ENCODE measurements around the gene THG1L.

DNA sequence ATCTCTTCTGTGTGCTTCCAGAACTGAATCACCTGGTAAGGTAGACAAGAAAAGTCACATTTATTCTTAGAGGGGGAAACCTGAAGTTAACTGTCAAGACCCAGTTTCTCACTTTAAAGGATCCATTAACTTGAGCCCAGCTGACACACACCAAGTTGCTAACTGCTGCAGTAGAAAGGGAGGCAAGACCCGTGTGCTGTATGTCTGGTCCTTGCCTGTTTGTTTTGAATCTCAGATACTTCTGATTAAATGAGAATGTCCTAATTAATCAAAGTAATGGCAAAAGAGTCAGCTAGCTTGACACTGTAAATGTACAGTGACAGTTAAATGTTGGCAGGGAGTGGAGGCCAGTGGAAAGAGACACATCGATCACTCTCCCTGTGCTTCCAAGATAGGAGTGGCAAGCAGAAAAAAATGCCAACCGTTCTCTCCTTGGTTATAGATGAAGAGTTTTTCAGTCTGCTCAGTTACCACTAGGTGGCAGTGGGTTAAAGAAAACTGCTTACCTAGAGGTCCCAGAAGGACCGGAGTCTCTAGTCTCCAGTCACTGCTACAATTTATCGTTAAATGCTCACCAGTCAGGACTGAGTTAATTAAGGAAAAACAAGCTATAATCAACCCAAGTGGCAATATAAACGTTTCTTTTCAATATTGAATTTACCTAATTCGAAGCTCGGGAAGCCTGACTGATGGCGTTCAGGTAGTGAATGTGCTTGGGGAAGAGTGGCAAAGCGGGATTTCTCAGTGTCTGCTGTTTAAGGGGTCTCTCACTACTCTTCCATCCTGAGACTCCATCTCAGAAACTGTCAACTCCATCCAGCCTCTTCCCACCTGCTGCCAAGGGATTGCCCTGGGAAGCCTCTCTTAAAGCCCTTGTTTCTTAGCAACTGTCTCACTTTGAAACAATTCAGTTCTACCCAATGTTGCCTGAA is 30.7 kb downstream of the THG1L start:
- no peak for TF ChIP-seq EP300 (IDR thresholded peaks at IDR 0.05)
- TF ChIP-seq, protein P1, sequence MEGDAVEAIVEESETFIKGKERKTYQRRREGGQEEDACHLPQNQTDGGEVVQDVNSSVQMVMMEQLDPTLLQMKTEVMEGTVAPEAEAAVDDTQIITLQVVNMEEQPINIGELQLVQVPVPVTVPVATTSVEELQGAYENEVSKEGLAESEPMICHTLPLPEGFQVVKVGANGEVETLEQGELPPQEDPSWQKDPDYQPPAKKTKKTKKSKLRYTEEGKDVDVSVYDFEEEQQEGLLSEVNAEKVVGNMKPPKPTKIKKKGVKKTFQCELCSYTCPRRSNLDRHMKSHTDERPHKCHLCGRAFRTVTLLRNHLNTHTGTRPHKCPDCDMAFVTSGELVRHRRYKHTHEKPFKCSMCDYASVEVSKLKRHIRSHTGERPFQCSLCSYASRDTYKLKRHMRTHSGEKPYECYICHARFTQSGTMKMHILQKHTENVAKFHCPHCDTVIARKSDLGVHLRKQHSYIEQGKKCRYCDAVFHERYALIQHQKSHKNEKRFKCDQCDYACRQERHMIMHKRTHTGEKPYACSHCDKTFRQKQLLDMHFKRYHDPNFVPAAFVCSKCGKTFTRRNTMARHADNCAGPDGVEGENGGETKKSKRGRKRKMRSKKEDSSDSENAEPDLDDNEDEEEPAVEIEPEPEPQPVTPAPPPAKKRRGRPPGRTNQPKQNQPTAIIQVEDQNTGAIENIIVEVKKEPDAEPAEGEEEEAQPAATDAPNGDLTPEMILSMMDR (IDR thresholded peaks at IDR 0.05), result peak; percentile 15 to 64 (median 36)
